Upper lobe of right lung (tissue), 1 donor: Measurements from ENCODE around the gene SIRPA. TPM values are rescaled to one million over a fixed set of nuclear protein-coding genes. Genes with fewer than 3 reads are reported as not detected.

Source experiments
- ATAC-seq: fragments of 200-7000 bp; cut with Tn5 transposase; one replicate; pipeline ENCODE4 v1.9.1; 2020; ENCODE audit warnings: mild to moderate bottlenecking, moderate library complexity
- DNase-seq: peaks from one replicate; pipeline ENCODE4 v3.0.0-alpha.2; 2020
- H3K27ac ChIP-seq: fragments of 200-600 bp; one replicate; pipeline ENCODE4 v1.8.0; 2022
- H3K27me3 ChIP-seq: fragments of 200-600 bp; one replicate; pipeline ENCODE4 v1.8.0; 2022; ENCODE audit warnings: mild to moderate bottlenecking
- H3K36me3 ChIP-seq: fragments of 200-600 bp; one replicate; pipeline ENCODE4 v1.8.0; 2022
- H3K4me1 ChIP-seq: fragments of 200-600 bp; one replicate; pipeline ENCODE4 v1.8.0; 2022
- H3K4me3 ChIP-seq: fragments of 200-600 bp; one replicate; pipeline ENCODE4 v1.8.0; 2022; ENCODE audit warnings: mild to moderate bottlenecking
- H3K9me3 ChIP-seq: fragments of 200-600 bp; one replicate; pipeline ENCODE4 v1.8.0; 2022
- CTCF ChIP-seq: fragments of 200-600 bp; IDR thresholded peaks from one replicate; pipeline ENCODE4 v1.8.0; 2022; ENCODE audit warnings: antibody characterized with exemption
- intact Hi-C: fragments of 100-400 bp; cut with DNase I; formaldehyde crosslinking; loops from one replicate; pipeline ENCODE4 v1.11.0; 2022
- total RNA-seq: library from RNA; stranded (reverse); fragmentation: NEBNext Ultra II Directional; extraction: Animal tissue kit (Norgen Biotek cat#: 25700); gene quantifications from one replicate; pipeline ENCODE4 v1.2.1, GENCODE V29; 2021
- donor health status: DM: no; HTN: yes; CAD: no; lungs with severe emphysema.

SIRPA gene
- total RNA-seq, 1 donor from 2014 or later: 93.8 TPM

GRCh38 chr20:1894471-1894950, 696 bp upstream of the SIRPA start:
- Histone ChIP-seq H3K9me3 (no peaks in the 10 kb centered on the region), H3K27me3 (peaks cover 17% of the 10 kb centered on the region), H3K4me3 (peak overlapping the region; percentile 68), H3K36me3 (no peaks in the 10 kb centered on the region), H3K27ac (peak overlapping the region; percentile 79), H3K4me1 (peaks cover 19% of the 10 kb centered on the region)
- TF ChIP-seq CTCF: no peak
- intact Hi-C loops: no loop called here
- DNase-seq (peak; percentile 75), ATAC-seq (no peak)

- Histone ChIP-seq H3K4me1 (peaks cover 24% of the 10 kb centered on the region), H3K27ac (peak overlapping the region; percentile 79), H3K27me3 (peaks cover 20% of the 10 kb centered on the region), H3K36me3 (no peaks in the 10 kb centered on the region), H3K9me3 (no peaks in the 10 kb centered on the region), H3K4me3 (peak overlapping the region; percentile 68)
- TF ChIP-seq CTCF: no peak
- DNase-seq (no peak), ATAC-seq (peak; percentile 9)
- intact Hi-C loops: no loop called here
Measured at GRCh38 chr20:1895674-1896483, 672 bp downstream of the SIRPA start.

GRCh38 chr20:1896484-1897258, 1.5 kb downstream of the SIRPA start:
- peak; percentile 19 for ATAC-seq

GRCh38 chr20:1897541-1897940, 2.3 kb downstream of the SIRPA start:
- no peak for TF ChIP-seq CTCF
- intact Hi-C loops: no loop called here
- Histone ChIP-seq H3K27me3 (peaks cover 27% of the 10 kb centered on the region), H3K36me3 (no peaks in the 10 kb centered on the region), H3K4me3 (peak overlapping the region; percentile 17), H3K9me3 (no peaks in the 10 kb centered on the region), H3K4me1 (peaks cover 25% of the 10 kb centered on the region), H3K27ac (peak overlapping the region; percentile 77)
- ATAC-seq (no peak), DNase-seq (no peak)

More at GRCh38 chr20:1896484-1897258, 1.5 kb downstream of the SIRPA start:
- intact Hi-C loops: no loop called here
- Histone ChIP-seq H3K4me3 (peak overlapping the region; percentile 68), H3K36me3 (no peaks in the 10 kb centered on the region), H3K4me1 (peaks cover 25% of the 10 kb centered on the region), H3K27me3 (peaks cover 25% of the 10 kb centered on the region), H3K27ac (peak overlapping the region; percentile 79), H3K9me3 (no peaks in the 10 kb centered on the region)
- no peak for TF ChIP-seq CTCF
- no peak for DNase-seq

- H3K27ac ChIP-seq: peak overlapping the region; percentile 77
- H3K9me3 ChIP-seq: no peaks in the 10 kb centered on the region
- DNase-seq (no peak), ATAC-seq (peak; percentile 6)
- no peaks in the 10 kb centered on the region for H3K36me3 ChIP-seq
- peaks cover 27% of the 10 kb centered on the region for H3K27me3 ChIP-seq
- no peak for TF ChIP-seq CTCF
- peak overlapping the region; percentile 17 for H3K4me3 ChIP-seq
- intact Hi-C loops: no loop called here
- H3K4me1 ChIP-seq: peaks cover 24% of the 10 kb centered on the region
Measured at GRCh38 chr20:1897965-1898464, 2.8 kb downstream of the SIRPA start.
